ENCODE measurements around the gene ATP6V1B1. TPM values are rescaled to one million over a fixed set of nuclear protein-coding genes. Genes with fewer than 3 reads are reported as not detected.

The ATP6V1B1 gene
- polyA plus RNA-seq, 1 donor = 1.3 TPM

DNA sequence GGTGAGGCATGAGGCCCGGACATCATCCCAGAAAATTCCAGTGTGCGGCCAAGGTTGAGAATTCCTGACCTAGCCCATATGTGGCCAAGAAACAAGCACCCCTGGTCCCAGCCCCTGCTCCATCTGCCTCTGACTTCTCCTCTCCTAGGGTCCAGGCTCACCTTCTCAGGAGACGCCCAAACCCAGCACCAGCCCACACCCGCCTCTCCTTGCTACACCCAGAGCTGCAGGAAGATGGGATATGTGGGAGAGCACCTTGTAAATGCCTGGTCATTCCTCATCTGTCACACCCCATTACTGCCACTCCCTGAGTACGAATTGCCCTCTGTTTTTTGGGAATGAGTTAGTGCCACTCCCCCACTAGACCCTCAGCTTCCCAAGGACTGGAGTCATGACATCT lies 7.3 kb upstream of the ATP6V1B1 start:
- no peak for DNase-seq

DNA sequence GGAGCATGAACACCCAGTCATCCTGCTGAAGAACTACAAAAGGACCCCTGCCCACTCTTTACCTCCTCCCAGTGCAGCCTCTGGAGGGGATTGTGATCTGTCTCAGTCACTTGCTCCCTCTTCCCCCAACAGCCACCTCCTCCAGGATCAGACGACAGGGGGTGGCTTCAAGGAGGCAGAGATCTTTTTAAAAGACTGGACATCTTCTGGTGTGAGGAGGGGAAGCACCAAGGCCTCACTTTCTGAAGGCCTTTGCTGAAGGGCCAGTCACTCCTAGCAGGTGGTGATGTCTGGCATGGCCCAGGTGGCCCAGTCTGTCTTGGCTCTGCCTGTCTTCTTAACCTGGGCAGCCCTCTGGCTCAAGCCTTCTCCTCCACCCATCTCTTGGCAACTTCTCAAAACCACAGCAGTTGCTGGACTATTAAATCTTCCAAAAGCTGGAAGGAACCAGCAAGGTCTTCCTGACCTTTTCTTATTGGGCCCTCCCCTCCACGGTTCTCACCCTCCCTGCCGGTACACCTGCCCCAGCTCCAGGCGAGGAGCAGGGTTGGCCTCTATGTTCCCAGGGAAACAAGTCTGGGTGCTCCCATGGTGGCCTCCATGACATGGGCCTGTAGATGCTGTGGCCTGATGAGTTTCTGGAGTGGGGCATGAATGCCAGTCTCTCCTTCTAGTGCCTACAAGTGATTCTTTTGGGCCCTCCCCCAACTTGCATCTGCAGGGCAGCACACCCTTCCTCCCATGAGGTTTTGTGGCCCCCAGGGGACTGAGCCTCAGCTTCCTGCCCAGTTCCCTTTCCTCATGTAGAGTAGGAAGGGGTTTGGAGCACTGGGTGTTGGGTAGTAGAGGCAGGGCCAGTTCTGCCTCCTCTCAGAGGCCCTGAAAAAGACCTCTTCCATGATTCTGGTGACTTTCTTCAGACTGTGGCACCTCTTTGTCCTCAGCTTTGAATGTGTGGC lies 5.0 kb upstream of the ATP6V1B1 start:
- DNase-seq = no peak

DNA sequence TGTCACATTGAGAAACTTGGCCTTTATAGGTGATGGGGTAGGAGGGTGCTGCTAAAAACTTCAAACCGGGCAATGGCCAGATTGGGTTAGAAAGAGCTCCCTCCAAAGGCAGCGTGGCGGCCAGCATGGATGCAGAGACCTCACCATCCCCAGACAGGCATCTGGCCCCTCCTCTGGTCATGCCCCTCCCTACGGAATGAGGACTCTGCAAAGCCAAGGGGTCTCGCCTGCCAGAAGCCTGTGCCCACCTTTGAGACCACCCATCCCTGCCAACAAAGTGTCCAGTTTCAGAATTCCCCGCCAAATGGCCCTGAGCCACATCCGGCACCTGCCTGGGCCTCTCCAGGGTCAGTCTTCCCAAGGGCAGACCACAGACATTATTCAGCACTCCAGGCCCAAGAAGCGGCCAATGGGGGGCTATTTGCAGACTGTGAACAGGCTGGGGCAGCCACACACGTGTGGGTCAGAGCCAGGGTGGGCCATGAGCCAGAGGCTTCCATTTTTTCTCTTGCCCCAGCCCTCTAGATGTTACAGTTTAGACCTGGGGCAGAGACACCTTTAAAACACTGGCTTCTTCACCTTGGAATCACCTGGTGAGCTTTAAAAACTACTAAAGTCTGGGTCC lies 4.2 kb upstream of the ATP6V1B1 start:
- no peak for DNase-seq

DNA sequence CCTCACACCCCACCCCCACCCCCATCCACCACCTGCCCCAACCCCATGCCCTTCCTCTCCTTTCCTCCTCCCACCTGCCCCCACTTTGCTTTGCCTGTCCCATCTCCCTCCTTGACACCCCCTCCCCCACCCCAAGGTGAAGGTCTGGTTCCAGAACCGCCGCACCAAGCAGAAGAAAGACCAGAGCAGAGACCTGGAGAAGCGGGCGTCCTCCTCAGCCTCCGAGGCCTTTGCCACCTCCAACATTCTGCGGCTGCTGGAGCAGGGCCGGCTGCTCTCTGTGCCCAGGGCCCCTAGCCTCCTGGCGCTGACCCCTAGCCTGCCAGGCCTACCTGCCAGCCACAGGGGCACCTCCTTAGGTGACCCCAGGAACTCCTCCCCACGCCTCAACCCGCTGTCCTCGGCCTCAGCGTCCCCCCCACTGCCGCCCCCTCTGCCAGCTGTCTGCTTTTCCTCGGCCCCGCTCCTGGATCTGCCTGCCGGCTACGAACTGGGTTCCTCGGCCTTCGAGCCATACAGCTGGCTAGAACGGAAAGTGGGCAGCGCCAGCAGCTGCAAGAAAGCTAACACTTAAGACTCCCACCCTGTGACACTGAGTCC lies 3.0 kb upstream of the ATP6V1B1 start:
- DNase-seq = no peak

DNA sequence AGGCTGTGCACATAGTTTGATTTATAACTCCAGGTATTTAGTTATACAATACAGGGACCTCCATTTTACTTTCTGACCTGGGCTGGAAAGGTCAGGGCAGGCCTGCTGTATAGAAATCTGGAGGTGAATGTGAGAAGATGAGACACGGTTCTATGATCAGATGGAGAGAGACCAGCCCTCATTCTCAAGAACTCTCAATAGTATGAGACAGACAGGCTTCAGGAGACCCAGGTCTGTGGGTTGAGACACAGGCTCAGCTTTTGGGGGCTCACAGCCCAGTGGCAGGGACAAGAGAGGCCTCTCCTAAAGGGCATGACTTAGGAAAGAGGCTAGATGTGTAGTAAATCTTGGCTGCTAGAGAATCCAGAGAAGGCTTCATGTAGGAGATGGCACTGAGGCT lies 719 bp upstream of the ATP6V1B1 start:
- DNase-seq = no peak

DNA sequence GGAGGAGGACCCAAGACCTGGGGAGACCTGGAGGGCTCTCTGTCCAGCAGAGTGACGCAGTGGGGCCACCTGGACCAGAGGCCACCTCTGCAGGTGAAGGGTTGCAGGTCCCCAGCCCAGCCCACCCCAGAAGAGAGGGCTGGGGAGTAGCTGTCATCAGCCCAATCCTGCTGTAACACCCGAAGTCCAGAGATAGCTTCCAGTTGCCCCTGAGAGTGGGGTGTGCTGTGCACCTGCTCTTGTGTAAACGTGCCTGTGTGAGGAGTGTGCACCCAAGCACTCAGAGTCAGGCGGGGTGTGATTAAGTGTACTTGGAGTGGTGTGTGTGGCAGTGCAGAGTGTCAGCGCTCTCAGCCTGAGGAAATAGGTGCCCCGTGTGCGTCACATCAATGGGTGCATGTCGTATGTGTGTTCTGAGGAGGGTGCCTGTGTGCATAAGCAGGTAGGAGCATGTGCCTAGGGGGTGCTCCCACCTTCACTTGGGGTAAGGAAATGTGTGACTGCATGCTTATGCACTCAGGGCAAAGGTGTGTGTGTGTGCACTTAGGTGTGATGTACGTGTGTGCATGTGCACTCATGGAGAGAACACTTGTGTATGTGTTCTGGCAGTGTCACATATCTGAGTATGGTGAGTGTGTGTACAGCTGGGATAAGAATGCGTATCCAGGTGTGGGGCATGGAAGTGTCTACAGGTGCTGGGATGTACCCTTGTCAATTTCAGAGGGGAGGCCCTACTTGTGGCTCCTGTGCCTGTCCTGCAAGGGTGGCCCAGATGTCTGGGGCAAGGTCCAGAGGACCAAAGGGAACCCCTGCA lies 672 bp downstream of the ATP6V1B1 start:
- DNase-seq = no peak

DNA sequence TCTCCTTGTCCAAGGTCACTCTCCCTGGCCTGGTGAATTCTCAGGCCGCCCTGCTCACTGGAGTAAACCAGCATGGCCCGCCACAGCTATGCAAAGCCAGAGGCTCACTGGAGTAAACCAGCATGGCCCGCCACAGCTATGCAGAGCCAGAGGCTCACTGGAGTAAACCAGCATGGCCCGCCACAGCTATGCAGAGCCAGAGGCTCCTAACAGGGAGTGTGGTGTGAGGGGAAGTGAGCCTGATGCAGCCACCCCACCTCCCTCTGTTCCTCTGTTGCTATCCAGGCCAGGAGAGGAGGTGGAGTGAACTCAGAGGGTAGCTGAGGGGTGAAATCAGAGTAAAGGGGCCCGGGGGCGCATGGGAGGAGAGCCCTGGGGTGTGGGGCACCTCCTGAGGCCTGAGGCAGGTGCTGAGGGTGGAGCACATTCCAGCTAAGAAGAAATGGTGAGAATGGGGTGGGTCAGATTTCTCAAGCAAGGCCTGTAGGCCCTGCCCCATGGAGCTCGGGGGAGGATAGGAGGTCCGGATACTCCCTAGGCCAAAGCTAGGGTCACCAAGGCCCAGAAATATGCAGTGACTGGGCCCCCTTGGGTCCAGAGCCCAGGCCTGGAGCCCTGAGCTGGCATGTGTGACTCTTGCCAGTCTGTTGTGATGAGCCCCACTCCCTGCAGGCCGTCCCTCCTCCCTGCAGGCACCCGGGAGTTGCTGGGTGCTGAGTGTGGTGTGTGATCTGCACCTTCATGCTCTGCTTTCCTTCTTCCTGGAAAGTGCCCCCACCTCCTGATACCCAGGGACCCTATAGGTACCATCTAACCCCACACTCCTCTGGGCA lies 1.5 kb downstream of the ATP6V1B1 start:
- DNase-seq = no peak

DNA sequence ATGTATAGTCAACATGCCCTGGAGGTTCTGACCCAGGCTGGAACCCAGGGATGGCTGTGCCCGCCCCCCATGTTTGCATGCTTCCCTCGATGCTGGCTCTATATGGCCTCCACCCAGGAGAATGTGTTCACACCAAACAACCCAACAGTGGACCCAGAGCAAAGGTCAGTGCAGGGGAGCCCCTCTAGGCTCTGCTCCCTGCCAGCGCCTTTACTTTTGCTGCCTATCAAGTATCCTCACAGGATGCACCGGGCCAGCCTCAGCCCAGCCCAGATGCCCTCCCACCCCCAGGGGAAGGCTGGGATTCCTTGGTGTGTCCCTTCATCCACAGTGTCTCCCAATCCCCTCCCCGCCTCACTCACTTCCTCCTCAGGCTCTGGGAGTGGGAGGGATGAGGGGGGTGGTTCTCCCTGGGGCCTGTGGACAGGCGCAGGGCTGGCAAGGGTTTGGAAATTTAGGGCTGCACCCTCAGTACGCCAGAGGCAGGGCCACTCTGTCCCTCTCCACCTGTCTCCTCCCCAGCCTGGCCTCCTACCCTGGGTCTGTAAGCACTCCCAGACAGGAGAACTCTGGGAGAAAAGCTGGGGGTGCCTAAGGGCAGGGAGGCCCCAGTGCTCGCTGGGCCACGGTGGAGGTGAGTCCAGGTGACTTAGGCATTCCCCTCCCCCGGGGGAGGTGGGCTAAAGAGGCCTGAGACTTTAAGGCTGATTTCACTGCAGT lies 2.3 kb downstream of the ATP6V1B1 start:
- no peak for DNase-seq

DNA sequence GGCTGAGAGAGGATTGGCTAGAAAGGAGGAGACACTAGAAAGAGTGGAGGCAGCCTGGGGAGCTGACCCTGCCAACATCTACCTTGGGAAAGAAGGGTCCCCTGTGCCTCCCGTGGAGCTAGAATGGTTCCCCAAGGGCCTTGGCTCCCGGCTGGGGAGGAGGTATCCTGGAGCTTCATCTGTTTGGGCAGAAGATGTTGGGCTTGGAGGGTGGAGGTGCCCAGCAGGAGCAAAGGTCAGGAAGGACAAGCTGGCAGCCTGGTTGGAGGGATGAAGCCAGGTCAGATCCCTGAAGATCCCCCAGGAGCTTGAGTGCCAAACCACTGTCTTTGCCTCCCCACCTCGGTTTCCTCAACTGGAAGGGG lies 2.9 kb downstream of the ATP6V1B1 start:
- DNase-seq = no peak

DNA sequence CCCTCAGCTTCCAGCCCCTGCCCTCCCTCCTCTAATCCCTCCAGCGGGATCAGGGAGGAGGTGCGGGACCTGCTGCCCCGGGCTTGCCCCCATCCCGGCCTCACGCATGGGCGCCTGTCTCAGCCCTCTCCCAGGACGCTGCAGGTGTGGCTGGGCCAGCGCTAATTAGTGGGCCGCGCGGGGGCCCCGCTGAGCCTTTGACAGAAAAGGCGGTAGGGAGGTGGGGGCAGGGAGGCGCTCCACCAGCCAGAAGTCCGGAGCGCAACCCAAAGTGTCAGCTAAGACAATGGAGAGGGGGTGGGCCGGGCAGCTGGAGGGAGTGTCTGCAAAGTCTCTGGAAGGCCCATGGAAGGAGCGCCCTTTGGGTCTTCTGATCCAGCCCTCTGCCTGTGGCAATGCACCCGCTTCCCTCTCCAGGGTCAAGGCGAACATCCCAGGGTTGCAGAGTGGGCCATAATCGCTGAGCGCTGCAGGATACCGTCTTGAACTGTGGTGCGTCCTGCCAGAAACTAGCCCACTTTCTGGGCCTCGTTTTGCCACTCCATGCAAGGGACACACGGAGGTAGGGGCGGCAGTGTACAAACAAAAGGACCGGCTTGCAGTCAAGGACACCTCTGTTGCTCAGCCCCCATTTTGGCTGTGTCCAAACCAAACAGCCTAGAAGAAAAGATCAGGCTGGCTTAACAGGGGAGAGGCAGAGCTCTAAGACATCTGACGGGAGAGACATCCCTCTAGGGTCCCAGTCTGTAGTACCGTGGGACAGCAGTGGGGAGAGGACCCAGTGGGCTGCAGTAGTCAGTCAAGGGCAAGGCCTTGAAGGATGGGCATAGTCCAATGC lies 3.5 kb downstream of the ATP6V1B1 start:
- no peak for DNase-seq

DNA sequence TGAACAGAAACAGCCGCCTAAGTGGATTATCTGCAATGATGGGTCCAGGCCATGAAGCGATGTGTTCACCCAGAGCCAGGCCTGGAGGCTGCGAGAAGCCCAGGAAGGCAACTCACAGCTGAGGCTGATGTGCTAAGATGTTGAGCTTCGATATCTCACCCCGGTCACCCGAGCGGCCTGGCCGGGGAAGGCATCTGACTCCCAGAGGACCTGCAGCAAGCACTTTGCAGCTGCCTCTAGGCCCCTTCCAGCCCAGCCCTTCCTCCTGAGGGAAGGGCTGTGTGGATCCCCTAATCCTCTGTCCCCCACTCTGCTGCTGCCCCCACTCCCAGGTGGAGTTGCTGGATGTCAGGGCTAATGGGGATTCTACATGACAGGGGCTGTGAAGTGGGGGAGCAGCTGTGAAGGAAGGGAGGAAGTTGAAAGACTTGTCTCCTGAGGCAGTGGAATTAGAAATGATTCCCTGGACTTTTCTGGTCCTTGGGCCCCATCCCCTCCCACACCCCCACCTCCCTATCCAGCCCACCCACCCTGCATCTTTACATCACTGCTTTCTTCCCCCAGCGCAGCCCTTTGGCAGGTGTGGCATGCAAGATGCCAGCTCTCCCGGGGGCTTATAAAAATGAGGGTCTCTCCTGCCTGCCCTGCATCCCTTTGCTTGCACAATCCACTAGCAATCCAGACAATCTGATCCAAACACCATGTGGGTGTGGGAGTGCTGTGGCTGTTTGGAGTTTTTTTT lies 4.3 kb downstream of the ATP6V1B1 start:
- no peak for DNase-seq

DNA sequence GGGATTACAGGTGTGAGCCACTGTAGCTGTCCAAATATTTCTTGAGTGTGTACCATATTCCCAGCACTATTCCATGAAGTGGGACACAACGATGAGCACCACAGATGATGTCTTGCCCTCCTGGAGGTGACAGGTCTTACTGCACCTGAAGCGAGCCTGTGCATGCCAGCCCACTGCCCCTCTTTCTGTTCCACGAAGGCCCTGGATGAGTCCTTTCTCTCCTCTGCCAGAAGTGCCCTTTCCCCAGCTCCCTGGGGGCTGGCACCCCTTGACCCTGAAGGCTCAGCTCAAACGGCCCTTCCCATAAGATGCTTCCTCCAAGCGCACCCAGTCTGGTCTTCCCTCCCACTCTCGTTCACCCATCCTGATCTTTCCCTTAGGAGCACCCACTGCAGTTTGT lies 5.5 kb downstream of the ATP6V1B1 start:
- no peak for DNase-seq

DNA sequence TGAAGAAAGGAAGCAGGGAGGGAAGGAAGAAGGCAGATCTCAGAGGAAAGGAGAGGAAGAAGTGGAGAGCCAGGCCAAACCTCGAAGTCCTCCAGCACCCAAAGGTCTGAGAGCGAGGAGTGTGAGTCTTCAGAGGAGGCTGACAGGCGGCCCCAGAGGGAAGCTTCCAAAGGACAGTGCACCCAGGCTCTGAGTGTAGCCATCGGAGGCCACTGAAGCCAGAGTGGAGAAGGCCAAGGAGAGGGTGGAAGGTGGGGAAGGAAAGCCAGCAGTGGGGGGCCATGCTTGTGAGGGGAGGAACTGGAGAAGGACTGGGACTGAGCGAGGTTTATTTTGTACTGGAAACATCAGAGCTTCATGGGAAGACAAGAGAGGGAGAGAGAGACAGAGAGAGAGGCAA lies 6.0 kb downstream of the ATP6V1B1 start:
- DNase-seq = no peak

DNA sequence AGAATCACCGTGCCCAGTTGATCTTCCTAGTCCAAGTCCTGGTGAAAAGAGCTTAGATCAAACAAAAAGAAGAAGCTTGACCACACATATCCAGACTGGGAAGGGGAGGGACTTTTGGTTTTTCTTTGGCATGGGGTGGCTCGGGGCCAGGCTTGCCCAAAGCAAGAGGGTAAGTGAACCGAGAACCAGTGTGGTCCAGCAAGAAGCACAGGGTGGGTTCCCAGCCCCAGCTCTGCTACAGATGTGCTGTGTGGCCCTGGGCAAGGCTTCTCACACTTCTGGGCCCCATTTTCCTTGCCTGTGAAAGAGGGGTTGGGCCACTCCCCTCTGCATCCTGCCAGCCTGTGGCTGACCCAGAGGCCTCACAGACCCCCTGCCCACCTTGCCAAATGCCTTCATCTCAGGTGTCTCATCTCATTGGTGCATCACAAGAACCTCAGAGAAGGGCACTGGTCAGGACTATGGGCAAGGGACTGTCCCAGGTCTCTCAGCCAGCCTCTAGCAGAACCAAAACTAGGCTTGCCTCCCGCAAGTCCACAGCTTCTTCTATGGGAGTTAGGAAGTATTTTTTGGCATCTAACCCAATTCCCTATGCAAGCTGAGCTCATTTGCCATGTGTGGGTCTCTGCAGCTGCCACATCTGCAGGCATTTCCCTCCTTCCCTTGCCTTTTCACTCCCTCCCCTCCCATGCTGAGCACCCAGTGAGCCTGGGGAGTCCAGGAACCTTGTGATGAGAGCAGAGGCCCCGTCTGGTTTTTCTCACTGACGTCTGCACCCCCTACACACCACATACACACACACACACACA lies 6.9 kb downstream of the ATP6V1B1 start:
- DNase-seq = no peak

DNA sequence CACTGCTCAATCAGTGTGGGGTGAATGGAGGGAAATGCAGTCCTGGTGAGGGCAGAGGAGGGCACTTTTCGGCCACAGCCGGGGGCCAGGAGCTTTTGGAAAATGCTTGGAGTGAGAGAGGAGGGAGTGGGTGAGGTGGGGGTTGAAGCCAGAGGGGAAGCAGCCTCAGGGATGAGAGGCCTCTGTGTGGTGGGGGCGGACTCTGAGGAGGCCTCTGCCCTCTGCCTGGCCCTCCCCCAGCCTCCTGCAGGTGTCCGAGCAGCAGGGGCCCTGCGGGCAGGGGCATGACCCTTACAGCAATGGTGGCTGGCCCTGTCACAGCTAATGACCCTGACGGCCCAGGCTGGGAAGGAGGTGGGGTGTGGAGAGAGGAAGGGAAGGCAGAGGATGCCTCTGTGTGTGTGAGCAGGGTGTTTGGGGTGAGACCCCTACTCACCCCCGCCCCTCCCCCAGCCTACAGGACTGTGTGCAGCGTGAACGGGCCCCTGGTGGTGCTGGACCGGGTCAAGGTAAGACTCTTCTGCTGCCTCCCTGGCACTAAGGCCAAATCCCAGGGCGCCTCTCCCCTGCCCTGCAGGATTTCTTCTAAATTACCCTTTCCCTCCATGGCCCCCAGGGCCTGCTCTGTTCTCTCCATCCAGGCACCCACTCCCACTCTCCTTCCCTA lies 7.6 kb downstream of the ATP6V1B1 start:
- no peak for DNase-seq

DNA sequence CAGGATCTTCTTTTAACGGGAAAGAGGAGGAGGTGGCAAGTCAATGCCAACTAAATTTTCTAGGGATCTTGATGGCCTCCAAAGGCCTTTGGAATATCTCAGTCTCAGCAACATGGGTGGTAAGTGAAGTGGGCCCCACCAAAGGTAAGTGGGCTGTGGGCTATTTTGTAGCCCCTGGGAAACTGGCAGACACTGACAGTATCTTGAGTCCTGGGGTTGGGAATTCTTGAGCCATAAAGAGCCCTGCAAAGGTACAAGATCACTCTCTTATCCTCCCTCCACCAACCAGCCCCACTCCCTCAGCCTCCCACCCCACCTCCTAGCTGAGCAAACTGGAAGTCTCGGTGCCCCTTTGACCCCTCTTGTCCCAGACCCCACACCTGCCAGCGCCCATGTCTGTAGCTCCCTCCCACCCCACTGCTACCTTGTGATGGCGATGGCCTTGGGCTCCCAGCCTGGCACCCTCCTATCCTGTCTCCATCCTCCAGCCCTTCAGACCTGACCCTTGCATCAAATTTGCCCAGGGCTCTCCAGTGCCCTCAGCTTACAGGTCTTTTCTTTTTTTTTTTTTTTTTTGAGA lies 8.5 kb downstream of the ATP6V1B1 start:
- no peak for DNase-seq

DNA sequence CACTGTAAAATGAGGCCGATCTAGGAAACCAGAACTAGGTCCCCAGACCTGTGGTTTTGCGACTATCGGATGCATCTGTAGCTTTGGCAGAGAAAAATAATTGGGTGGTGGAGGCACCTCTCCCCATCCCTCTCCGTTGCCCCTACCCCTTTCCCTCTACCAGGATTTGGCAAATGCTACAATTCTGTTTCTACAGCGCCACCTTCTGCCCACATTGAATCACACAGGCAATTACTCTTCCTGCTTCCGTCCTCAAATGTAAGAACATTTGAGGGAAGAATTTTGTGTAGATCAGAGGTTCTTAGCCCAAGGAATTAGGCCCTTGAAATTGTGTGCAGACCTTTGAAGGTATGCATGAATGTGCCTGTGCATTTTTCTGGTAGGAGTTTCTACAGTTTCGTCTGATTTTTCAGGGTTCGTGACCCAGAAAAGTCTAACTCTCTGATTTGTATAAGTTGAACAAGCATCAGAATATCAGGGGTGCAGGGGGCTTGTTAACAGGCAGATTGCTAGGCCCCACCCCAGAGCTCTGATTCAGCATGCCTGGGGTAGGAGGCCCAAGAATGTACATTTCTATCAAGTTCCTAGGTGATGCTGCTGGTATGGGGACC lies 11.2 kb downstream of the ATP6V1B1 start:
- DNase-seq = peak; percentile 52
